Measurements from ENCODE around the gene OR2S2.
"Not testable (repeated sequence)": the region's sequence is repeated elsewhere in the genome, so short reads cannot be mapped to it uniquely, and the experiment has no call there.

The OR2S2 gene

DNA sequence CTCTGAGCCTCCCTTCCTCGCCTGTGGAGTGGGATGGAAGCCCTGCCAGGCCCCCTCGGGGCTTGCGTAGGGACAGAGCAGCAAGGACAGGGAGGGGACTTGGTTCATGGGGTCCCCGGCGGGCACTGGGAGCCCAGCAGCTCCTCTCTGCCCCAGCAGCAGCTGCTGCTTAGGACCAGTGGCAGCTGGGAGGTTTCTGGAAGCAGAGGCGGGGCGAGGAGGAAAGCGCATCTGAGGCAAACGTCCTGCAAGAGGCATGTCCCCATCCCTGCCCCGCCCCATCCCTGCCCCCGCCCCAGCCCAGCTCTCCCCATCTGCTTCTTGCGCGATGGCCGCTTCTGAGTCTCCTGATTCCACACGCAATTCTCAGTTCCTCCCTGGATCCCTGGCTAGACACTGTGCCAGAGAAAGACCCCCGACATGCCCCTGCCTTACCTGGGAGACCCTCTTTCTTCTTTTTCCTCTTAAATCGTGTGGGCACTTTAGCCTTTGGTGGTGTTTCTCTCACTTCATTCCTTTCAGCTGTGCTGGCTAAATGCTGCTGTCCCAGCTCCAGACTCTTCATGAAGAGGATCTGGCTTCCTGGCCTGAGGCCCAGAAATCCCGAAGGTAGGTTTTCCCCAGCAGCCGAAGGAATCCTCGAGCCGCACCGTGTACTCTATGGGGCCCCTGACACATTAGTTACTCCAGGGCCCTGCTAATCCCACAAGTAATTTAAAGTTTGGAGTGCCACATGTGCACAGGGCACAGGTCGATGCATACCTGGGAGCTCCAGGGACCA, 4.4 kb upstream of the OR2S2 start:
- DNase-seq: no peak

DNA sequence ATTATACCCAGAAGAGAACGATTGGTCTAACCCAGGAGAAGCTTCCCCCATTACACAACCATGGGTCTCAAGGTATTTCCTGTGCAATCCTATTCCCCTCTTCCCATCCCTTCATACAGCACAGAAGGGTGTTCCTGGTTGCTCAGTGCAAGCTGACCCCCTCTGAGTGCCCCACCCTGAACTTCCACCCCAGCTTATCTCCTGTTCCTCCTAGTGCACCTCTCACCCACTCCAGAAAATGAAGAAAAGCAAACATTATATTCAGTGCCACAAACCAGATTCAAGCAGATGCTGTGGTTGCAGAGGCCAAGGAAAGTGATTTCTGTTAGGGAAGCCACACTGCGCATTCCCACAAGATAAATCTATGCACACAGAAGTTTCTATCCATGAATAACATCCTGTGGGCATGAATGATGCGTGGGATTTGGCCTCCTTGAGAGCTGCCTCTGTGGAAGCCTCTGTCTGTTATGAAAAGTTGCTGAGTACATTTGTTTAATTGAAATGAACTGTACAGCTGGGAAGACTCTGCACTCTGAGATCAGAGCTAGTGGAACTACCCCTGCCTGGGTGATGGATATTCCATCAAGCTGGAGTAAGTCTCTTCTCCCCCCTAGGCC, 2.2 kb upstream of the OR2S2 start:
- DNase-seq: no peak

DNA sequence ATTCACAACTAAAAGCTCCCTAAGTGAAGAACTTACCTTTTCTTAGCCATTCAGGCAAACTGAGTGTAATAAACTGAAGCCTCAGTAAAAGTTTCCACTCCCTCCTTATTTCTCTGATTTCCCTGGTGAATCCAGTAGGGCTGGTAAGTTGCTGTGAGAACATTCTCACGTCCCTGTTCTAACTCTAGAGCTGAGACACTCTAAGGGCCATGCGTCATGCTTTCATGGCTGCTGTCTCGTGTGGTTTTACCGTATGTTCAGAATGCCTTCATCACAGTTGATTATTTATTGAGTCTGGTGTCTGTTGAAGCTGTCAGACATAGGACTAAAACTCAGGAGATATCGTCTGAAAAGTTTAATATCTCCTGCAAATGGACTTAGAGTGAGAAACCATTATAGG, 1.3 kb downstream of the OR2S2 start:
- DNase-seq: no peak

DNA sequence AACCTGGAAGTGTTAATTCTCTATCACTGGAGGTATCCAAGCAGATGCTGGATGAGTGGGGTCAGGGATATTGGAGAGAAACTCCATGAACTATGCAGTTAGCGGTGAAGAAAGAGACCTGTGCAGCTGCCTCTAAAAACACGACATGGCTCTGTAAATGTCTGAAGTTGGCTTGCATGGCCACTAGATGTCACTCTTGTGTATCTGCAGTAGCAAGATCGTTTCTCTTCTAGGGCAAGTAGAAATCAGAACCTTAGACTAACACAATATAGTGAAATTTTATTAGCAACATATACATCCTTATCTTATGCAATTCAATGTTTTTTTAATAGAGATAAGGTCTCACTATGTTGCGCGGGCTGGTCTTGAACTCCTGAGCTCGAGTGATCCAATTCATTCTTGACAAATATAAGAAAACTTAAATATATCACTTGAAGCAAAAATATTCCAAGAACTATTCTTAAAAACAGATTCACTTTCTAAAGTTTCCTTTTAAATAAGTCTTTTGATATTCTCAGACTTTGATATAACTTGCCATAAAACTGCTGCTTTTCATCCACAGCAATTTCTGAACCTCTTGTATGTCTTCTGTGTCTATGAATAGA, 2.9 kb downstream of the OR2S2 start:
- DNase-seq: peak; percentile 76

DNA sequence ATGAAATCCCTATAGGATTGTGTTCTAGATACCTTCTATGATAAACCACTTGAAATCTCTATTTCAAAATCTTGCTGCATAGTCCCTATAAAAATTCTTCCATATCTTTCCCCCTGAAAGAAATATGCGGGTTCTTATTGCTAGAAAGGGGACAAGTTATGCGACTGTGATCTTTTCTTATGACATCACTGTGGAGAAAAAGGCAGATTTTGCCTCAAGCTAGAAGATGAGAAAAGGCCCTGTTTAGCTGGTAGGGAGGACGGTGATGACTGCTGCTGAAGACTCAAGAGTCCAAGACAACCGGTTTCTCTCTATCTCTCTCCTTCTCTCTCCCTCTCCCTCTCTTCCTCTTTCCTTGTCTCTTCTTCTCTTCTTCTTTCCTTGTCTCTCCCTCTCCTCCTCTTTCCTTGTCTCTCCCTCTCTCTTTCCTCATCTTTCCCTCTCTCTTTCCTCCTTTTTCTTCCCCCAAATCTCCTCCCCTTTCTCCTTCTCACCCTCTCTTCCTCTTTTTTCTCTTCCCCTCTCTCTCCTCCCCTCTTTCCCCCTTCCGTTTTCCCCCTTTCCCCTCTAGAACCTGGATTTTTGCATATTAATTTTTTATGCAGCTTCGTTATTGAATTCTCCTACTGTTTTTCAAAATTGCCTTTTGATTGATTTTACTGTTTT, 5.3 kb downstream of the OR2S2 start:
- no peak for DNase-seq

DNA sequence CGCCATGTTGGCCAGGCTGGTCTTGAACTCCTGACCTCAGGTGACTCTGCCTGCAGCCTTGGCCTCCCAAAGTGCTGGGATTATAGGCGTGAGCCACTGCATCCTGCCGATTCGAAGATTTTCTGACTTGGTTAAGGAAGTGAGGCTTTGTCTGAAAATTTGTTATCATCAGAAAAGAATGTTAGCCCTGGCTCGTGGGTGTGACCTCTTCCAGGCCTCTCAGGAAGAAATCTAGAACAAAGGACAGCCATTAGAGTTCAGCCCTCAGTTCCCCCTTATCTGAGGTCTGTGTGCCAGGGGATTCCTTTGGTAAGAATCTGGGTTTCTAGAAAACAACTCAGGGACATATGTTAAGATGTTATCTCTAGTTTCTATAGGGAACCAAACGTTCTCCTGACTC, 6.2 kb downstream of the OR2S2 start:
- no peak for DNase-seq

DNA sequence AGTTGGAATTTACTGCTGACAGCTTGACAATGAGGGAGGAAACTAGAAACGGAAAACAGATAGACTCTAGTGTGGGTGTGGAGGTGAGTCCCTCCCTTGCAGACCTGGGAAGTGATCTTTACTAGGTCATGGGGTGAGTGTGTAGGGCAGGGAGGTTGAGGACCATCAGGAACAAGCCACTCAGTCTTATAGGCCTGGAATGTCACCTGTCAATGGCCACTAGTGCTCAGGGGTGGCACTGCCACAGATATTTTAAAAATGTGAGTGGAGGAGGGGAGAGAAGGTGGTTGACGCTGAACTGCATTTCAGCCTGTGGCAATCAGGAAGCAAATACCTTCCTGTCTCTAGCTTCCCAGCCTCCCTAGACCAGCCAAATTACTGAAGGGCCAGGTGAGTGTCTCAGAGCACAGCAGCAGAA, 9.0 kb downstream of the OR2S2 start:
- DNase-seq: no peak

DNA sequence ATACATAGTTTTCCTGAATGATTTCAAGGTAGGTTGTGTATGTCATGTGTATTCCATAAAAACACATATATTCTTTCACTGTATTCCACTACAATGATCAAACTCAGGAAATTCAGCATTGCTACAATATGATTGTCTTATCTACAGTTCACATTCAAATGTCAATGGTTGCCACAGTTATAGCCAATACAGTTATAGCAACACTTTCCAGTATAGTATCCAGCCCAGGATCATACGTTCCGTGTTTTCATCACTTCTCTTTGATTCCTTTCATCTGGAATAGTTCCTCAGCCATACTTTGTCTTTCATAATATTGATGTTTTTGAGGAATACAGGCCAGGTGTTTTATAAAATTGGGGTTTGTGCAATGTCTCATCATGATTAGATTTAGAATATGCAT, 9.5 kb downstream of the OR2S2 start:
- no peak for DNase-seq

DNA sequence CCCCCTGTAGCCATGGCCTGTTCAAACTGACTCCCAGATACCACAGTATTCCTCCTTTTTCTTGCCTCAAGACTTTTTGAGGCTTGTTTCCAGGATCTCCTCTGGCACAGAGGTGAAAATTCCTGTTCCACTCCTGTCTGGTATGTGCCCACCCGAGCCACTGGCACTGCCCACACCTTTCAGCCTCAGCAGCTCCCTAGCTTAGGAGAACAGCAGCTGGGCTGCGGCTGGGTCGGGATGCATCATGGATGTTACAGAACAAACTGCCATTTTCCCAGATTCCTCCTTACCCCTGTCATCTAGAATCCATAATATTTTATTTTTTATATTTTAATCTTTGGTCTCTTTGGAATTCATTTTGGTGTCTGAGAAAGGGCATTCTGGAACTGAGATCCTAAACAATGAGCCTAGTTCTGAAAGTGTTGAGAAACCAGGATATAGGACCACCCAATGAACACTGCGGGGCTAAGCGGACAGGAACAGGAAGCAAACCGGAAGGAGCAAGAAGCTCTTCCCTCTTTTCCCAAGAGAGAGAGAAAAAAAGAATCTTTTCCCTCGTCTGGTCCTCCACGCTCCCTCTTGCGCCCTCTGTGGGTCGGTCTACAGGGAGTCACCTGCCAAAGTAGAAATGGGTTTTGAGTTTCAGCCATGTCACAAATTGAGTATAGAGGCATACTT, 12.5 kb downstream of the OR2S2 start:
- peak; percentile 48 for DNase-seq

DNA sequence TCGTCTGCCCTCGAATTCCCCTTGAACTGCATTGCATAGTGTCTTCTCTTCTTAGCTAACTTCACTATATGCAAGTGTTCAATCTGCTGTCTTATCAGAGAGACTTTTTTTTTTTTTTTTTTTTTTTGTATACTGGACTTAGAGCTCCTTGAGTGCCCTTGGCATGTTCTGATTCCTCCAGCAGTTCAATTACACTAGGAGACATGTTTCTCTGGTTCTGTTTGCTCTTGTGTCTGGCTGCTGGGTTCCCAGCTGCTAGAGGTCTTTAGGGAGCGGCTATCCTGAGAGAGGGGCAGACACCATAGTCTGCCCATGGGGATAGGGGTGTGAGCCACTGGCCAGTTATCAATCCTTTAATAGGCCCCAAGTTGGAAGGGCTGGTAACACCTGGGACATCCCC, 13.1 kb downstream of the OR2S2 start:
- DNase-seq: no peak

DNA sequence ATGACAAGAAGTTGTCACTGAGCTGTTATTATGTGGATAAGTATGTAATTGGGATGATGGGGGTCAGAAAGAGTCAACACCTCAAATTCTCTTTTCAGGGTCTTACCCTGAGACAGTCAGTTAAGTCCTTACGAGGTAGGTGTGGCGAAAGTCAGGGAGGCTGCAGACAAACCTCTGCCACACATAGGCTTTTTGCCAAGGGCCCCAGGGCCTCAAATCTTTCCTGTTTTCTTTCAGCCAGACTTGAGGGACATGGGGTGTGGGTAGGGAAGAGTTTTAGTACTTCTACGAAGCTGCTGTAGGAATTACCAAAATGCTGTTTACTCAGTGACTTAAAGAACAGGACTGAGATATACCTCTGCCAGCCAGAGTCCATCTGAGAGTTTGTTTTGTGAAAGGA, 13.8 kb downstream of the OR2S2 start:
- DNase-seq: no peak

DNA sequence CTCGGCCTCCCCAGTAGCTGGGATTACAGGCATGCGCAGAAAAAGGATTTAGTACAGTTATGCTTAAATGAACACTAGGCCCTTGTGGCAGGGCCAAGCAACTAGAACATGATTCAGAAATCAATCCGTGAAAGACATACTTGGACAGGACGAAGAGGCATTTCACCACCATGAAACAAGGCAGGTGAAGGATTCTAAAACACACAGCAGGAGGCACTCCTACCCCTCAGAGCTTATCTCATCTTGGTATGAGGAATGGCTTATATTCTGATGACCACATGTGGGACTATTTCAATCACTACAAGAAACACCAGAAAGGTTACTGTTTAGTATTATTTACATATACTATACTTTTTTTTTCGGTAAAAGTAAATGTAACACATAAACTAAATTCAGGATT, 15.7 kb downstream of the OR2S2 start:
- no peak for DNase-seq

DNA sequence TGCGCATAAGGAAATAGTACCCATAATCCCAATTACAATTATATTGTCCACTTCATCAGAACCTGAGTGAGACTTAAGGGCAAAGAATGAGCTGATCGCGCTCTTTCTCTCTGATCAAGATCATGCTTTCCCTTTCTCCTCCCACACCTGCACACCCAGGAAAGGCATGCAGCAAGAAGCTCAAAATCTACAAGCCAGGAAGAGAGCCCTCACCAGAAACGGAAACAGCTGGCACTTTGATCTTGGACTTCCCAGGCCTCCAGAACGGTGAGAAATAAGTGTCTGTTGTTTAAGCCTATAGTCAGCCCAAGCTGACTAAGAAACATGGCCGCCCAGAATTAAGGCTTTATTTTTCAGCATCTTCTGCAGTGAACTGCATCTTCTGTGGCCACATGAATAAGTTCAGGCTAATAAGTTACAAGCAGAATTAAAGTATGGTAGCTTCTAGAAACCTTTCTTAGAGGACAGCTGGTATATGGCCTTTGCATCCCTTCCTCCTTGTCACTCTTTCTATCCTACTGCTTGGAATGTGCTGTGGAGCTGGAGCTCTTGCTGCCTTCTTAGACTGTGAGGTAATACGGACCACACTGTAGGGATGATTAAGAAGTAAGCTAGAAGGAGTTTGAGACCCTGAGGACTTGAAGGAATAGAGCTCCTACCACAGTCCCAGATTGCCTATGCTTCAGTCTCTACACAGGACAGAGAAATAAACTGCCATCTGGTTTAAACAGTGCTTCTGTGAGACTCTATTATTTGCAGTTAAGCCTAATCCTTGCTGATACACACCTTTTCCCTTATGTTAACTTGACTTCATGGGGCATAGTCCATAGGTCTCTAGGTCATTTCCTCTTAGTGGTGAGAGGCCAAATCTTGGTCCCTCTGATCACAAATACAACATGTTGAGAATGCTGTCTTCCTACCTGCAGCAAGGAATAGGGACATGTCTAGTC, 17.2 kb downstream of the OR2S2 start:
- DNase-seq: no peak

DNA sequence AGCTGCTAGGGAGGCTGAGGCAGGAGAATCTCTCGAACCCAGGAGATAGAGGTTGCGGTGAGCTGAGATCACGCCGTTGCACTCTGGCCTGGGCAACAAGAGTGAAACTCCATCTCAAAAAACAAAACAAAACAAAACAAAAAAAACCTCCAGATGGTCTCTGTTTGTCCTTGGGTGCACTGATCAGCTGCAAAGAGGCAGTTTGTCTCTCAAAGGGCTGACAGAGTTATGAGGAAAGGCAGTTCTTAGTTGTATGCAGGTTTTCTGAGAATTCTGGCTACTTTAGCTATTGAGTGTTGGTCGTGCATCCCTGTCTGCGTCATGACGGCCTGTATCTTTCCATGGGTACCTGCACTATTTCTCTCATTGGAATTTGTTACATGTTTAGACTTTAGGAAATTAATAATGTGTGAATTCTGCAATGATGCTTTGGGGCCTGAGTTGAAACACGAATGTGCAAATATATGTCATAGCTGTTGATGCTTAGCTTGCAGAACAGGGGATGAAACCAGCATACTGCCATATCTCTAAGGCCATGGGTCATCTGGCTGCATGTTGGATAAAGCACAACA, 18.2 kb downstream of the OR2S2 start:
- no peak for DNase-seq

DNA sequence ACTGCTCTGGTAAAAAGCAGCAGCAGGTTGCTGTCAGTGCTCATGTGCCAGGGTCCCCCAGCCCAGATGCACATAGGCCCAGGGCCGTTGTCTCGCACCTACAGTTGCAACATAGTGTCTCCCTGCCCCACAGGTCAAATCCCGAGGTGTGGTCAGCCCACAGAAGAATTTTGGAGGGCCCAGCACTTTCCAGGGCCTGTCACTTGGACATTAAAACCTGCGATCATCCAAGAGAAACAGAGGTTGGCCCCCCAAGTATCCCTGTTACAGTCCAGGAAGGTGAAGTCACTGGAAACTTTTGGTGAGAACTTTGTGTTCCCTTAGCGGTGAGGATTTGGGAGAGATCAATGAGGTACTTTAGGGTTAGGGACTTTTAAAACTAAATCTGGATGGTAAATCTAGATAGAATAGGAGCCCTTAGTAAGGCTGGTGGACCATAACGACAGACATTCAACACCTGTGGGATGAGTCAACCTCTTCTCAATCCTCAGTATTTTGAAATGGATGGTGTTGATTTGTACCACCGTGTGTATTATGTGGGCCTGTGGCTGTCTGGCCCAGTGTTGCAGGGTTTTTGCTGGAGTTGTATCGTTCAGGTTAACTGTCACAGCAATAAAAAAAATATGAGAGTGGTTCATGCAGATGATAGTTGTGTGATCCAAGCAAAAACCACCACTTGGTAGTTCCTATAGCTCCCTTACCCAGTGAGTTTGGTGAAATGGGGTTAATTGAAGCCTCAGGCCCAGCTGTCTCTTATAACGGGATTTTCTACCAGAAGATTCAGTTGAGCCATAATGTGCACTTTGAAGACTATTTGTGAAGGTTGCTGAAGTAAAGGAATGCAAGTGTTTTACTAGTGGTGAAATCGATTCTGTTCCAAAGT, 19.2 kb downstream of the OR2S2 start:
- DNase-seq: no peak

DNA sequence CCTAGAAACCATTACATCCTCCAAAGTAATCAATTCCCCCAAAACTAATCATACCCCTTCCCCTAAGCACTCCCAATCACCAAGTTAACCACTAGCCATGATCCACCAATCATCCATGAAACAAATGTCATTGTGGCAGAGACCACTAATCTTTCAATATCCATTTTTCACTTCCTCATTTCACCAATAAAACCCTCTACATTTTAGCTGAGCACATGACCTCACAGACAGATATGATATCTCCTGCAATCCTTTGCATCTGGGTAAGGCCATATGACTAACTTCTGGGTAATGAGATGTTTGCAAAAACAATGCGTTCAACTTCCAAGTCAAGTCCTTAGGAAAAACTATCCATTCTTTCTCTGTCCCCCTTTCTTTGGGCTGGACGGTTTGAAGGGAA, 20.7 kb downstream of the OR2S2 start:
- no peak for DNase-seq

DNA sequence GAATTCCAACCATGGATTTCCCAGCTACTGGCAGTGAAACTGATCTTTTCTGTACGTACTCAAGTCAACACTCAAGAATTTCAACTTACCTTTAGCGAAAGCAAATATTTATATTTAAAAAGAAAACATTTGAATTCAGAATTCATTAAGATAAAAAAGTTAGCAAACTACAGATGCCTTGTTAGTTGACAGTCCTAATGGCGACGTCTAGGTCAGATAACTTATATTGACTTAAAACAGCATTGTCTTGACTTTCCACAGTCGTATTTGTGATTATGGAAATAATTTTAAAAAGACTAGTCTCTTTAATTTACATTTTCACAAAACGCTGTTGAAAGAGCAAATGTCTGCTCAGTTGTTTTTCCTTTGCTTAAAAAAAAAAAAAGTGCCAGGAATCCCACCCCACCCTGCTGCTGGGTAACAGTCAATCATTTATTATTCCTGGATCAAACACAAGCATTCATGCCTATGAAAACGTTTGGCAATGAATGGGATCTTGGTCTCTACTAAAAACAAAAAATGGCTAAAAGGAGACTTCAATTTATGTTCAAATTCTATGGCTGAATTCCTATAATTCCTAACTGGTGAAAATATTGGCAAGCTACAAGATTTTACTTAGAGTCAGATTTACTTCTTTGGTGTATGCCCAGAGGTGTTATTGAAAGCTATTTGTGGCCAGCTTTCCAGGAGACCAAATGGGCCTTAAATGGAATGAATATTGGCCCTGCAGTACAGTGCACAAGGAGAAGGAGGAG, 22.0 kb downstream of the OR2S2 start:
- DNase-seq: no peak

DNA sequence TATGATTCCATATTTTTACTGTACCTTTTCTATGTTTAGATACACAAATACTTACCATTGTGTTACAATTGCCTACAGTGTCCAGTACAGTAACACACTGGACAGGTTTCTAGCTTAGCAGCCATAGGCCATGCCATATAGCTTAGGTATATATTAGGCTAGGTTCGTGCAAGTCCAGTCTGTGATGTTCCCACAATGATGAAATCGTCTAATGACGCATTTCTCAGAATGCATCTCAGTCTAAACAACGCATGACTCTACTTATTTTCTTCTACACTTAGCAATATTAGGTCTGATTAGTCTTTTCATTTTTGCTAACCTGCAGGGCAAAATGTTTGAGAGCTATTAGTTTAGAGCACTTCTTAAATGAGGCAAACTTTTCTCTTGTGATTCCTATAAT, 22.7 kb downstream of the OR2S2 start:
- no peak for DNase-seq

DNA sequence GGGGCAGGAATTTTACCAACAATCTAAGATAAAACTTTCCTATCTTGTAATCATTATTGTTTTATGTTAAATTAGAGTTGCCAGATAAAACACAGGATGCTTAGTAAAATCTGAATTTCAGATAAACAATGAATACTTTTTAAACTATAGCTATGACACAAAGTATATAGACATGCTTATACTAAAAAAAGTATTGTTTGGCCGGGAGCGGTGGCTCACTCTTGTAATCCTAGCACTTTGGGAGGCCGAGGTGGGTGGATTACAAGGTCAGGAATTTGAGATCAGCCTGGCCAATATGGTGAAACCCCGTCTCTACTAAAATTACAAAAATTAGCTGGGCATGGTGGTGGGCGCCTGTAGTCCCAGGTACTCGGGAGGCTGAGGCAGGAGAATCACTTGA, 23.9 kb downstream of the OR2S2 start:
- not testable (repeated sequence) for DNase-seq

DNA sequence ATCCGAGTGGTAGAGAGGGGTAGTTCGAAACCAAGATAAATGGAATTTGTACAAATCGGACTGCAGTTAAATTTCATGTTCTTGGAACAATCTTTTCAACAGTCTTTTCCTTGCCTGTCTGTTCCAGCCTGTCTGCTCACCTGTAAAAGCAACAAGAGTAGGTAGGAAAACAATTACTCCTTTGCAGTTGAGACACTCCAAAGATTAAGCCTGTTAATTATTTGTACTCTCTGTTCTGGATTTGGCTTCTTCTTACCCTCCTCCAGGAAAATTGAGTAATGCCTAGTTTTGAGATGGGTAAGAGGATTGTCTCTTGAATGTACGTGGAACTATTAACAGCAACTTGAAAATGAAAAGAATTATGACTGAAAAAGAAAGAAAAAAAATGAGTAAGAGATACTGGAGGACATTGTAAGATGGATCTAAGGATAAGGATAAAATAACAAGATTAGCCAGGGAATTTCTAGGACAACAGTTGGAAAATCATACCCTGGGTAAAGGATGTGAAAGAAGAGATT, 24.3 kb downstream of the OR2S2 start:
- no peak for DNase-seq

Measured in NCI-H345 (cell line).